H9 (cell line): ENCODE measurements around the gene AHNAK2. TPM values are rescaled to one million over a fixed set of nuclear protein-coding genes. Genes with fewer than 3 reads are reported as not detected.

Source experiments
- DNase-seq: peaks from one replicate; pipeline ENCODE4 v3.0.0-alpha.2; 2017
- H2AFZ ChIP-seq: one replicate; pipeline ENCODE4 v1.6.1; 2013; ENCODE audit warnings: mild to moderate bottlenecking, low read length, control low read depth, moderate library complexity
- H2AK5ac ChIP-seq: 2 replicates; pipeline ENCODE4 v1.6.1; 2013; ENCODE audit warnings: low read length, control low read depth, mixed read lengths; ENCODE audit not compliant: insufficient read length
- H2BK120ac ChIP-seq: one replicate; pipeline ENCODE4 v1.6.1; 2013; ENCODE audit warnings: low read depth, mild to moderate bottlenecking, low read length, control low read depth, inconsistent platforms; ENCODE audit not compliant: poor library complexity, severe bottlenecking
- H2BK12ac ChIP-seq: 2 replicates; pipeline ENCODE4 v1.6.1; 2013; ENCODE audit warnings: low read length, control low read depth, mixed read lengths, low read depth; ENCODE audit not compliant: insufficient read length
- H2BK15ac ChIP-seq: 2 replicates; pipeline ENCODE4 v1.6.1; 2013; ENCODE audit warnings: low read depth, low read length, control low read depth
- H2BK20ac ChIP-seq: one replicate; pipeline ENCODE4 v1.6.1; 2013; ENCODE audit warnings: low read depth, mild to moderate bottlenecking, low read length, control low read depth, inconsistent platforms; ENCODE audit not compliant: poor library complexity, severe bottlenecking
- H2BK5ac ChIP-seq: 2 replicates; pipeline ENCODE4 v1.6.1; 2013; ENCODE audit warnings: low read length, control low read depth, mixed read lengths; ENCODE audit not compliant: insufficient read length
- H3K14ac ChIP-seq: 2 replicates; pipeline ENCODE4 v1.6.1; 2013; ENCODE audit warnings: low read length, control low read depth; ENCODE audit not compliant: insufficient read depth
- H3K18ac ChIP-seq: 2 replicates; pipeline ENCODE4 v1.6.1; 2013; ENCODE audit warnings: low read depth, mild to moderate bottlenecking, mixed read lengths, low read length, control low read depth; ENCODE audit not compliant: insufficient read length
- H3K23ac ChIP-seq: 2 replicates; pipeline ENCODE4 v1.6.1; 2013; ENCODE audit warnings: low read length, control low read depth, mixed read lengths, low read depth; ENCODE audit not compliant: insufficient read length
- H3K23me2 ChIP-seq: 2 replicates; pipeline ENCODE4 v1.6.1; 2013; ENCODE audit warnings: low read depth, mild to moderate bottlenecking, mixed read lengths, low read length, control low read depth; ENCODE audit not compliant: insufficient read length, poor library complexity, severe bottlenecking
- H3K27ac ChIP-seq: 2 replicates; pipeline ENCODE4 v1.5.1; 2013; ENCODE audit warnings: low read length, control low read depth, mixed read lengths, low read depth; ENCODE audit not compliant: insufficient read length
- H3K27me3 ChIP-seq: 2 replicates; pipeline ENCODE4 v1.6.1; 2013; ENCODE audit warnings: low read length, control low read depth, inconsistent platforms; ENCODE audit not compliant: insufficient read depth
- H3K4ac ChIP-seq: 2 replicates; pipeline ENCODE4 v1.6.1; 2013; ENCODE audit warnings: low read depth, mild to moderate bottlenecking, control low read depth, inconsistent platforms, low read length, moderate library complexity
- H3K4me1 ChIP-seq: 2 replicates; pipeline ENCODE4 v1.6.1; 2013; ENCODE audit warnings: low read length, control low read depth, inconsistent platforms; ENCODE audit not compliant: insufficient read depth
- H3K4me2 ChIP-seq: 2 replicates; pipeline ENCODE4 v1.6.1; 2013; ENCODE audit warnings: low read length, control low read depth, mixed read lengths; ENCODE audit not compliant: insufficient read length, insufficient read depth
- H3K56ac ChIP-seq: 2 replicates; pipeline ENCODE4 v1.6.1; 2013; ENCODE audit warnings: low read depth, mild to moderate bottlenecking, mixed read lengths, low read length, control low read depth; ENCODE audit not compliant: insufficient read length
- H3K79me1 ChIP-seq: 2 replicates; pipeline ENCODE4 v1.6.1; 2013; ENCODE audit warnings: low read depth, mild to moderate bottlenecking, moderate library complexity, low read length, control low read depth, inconsistent platforms; ENCODE audit not compliant: insufficient read depth, poor library complexity, severe bottlenecking
- H3K79me2 ChIP-seq: 2 replicates; pipeline ENCODE4 v1.6.1; 2013; ENCODE audit warnings: low read length, control low read depth, inconsistent platforms; ENCODE audit not compliant: insufficient read depth
- H3K9ac ChIP-seq: 2 replicates; pipeline ENCODE4 v1.6.1; 2013; ENCODE audit warnings: low read length, control low read depth, mixed read lengths; ENCODE audit not compliant: insufficient read length; ENCODE audit errors: extremely low read depth
- H3K9me3 ChIP-seq: one replicate; pipeline ENCODE4 v1.6.1; 2013; ENCODE audit warnings: low read depth, low read length, inconsistent platforms; ENCODE audit not compliant: control insufficient read depth
- H3T11ph ChIP-seq: one replicate; pipeline ENCODE4 v1.6.1; 2013; ENCODE audit warnings: mild to moderate bottlenecking, low read length, control low read depth, inconsistent platforms
- H4K20me1 ChIP-seq: one replicate; pipeline ENCODE4 v1.6.1; 2013; ENCODE audit not compliant: control insufficient read depth, insufficient read length, insufficient read depth
- H4K5ac ChIP-seq: 2 replicates; pipeline ENCODE4 v1.6.1; 2013; ENCODE audit warnings: low read depth, mild to moderate bottlenecking, mixed read lengths, low read length, control low read depth; ENCODE audit not compliant: insufficient read length
- H4K8ac ChIP-seq: replicated peaks from 2 replicates; pipeline ENCODE4 v1.6.1; 2013; ENCODE audit warnings: low read length, control low read depth, mixed read lengths, low read depth; ENCODE audit not compliant: insufficient read length
- H4K91ac ChIP-seq: 2 replicates; pipeline ENCODE4 v1.6.1; 2013; ENCODE audit warnings: low read depth, mild to moderate bottlenecking, moderate library complexity, mixed read lengths, low read length, control low read depth; ENCODE audit not compliant: insufficient read length
- H3K27ac Mint-ChIP-seq, 3 experiments: 2 replicates in 2 of 3; 3 replicates in 1 of 3; pipeline ENCODE4 v1.8.0; 2020 to 2021; ENCODE audit warnings: mixed read lengths in 3 of 3, mild to moderate bottlenecking in 1 of 3, moderate library complexity in 1 of 3
- H3K27me3 Mint-ChIP-seq: 2 replicates; pipeline ENCODE4 v1.8.0; 2021; ENCODE audit warnings: low read depth, mild to moderate bottlenecking, moderate library complexity, mixed read lengths
- H3K36me3 Mint-ChIP-seq, 3 experiments: 2 replicates in 2 of 3; 3 replicates in 1 of 3; pipeline ENCODE4 v1.8.0; 2020 to 2021; ENCODE audit warnings: low read depth in 3 of 3, mixed read lengths in 3 of 3; ENCODE audit not compliant: insufficient read depth in 1 of 3
- H3K4me1 Mint-ChIP-seq, 2 experiments: 2 replicates each; pipeline ENCODE4 v1.8.0; 2020; ENCODE audit warnings: mixed read lengths in 2 of 2
- H3K4me3 Mint-ChIP-seq, 2 experiments: 2 replicates in 1 of 2; 3 replicates in 1 of 2; pipeline ENCODE4 v1.8.0; 2020 to 2021; ENCODE audit warnings: mild to moderate bottlenecking in 2 of 2, mixed read lengths in 2 of 2, moderate library complexity in 1 of 2
- H3K9me3 Mint-ChIP-seq, 2 experiments: 2 replicates in 1 of 2; 3 replicates in 1 of 2; pipeline ENCODE4 v1.8.0; 2020; ENCODE audit warnings: mild to moderate bottlenecking in 2 of 2, mixed read lengths in 2 of 2, moderate library complexity in 1 of 2
- CTCF ChIP-seq: fragments of 200-600 bp; sonication (generic); conservative IDR thresholded peaks from 3 replicates; pipeline ENCODE4 v1.8.0; 2021; ENCODE audit warnings: antibody characterized with exemption, mild to moderate bottlenecking
- WGBS: extraction: QIAGEN DNeasy Blood & Tissue Kit; methylation state at CpG from one replicate; pipeline ENCODE4 v1.1.7; 2013; ENCODE audit warnings: missing lambda C conversion rate, low lambda C conversion rate, mixed read lengths; ENCODE audit not compliant: insufficient read length; ENCODE audit errors: extremely low coverage; 5-methylcytosine and 5-hydroxymethylcytosine counted together
- total RNA-seq: library from RNA; stranded (reverse); gene quantifications from 2 replicates; pipeline ENCODE4 v1.2.1, GENCODE V29; 2021

The AHNAK2 gene
- total RNA-seq, 1 experiment from 2014 or later = 2.8 TPM

GRCh38 chr14:104928391-104929133 lies 49.6 kb downstream of the AHNAK2 start:
- H3K23me2 ChIP-seq = no peaks in the 10 kb centered on the region
- H3K23ac ChIP-seq = no peak overlapping the region
- no peak for DNase-seq
- Mint-ChIP-seq H3K27me3 (peaks cover 46% of the 10 kb centered on the region), H3K36me3 (0 out of 7 replicates have a peak, but pooled peaks cover 0 to 3% (median 0%) of the 10 kb centered on the region in 3 experiments), H3K4me3 (no peak overlapping the region), H3K4me1 (peaks cover 4 to 5% of the 10 kb centered on the region in 2 experiments; a peak in 2 of 4 replicates), H3K9me3 (no peaks in the 10 kb centered on the region; a peak in 2 of 5 replicates), H3K27ac (no peak overlapping the region)
- TF ChIP-seq CTCF = no peak
- H3K9me3 ChIP-seq = no peaks in the 10 kb centered on the region
- no peak overlapping the region for H4K91ac ChIP-seq
- no peak overlapping the region; the same call in 1 of the 2 replicates for H3K14ac ChIP-seq
- H2AK5ac ChIP-seq = no peak overlapping the region
- H2BK12ac ChIP-seq = no peak overlapping the region
- H3T11ph ChIP-seq = no peak overlapping the region
- WGBS = no CpG with 5 or more reads among the region's 17 CpGs
- H3K4ac ChIP-seq = no peak overlapping the region
- no peak overlapping the region for H2BK5ac ChIP-seq
- H2BK120ac ChIP-seq = no peak overlapping the region
- H3K18ac ChIP-seq = no peak overlapping the region
- no peaks in the 10 kb centered on the region for H3K79me2 ChIP-seq
- H2BK15ac ChIP-seq = no peak overlapping the region
- no peak overlapping the region for H3K56ac ChIP-seq
- no peaks in the 10 kb centered on the region for H4K20me1 ChIP-seq
- no peak overlapping the region for H4K5ac ChIP-seq
- H3K9ac ChIP-seq = no peak overlapping the region
- no peak overlapping the region for H2AFZ ChIP-seq
- H3K79me1 ChIP-seq = no peaks in the 10 kb centered on the region
- no peak overlapping the region for H2BK20ac ChIP-seq
- H3K27ac ChIP-seq = no peak overlapping the region
- no peak overlapping the region for H4K8ac ChIP-seq
- peaks cover 20% of the 10 kb centered on the region; the same call in 1 of the 2 replicates for H3K27me3 ChIP-seq
- no peak overlapping the region for H3K4me2 ChIP-seq
- no peaks in the 10 kb centered on the region; the same call in 1 of the 2 replicates for H3K4me1 ChIP-seq
